Uterus (tissue), 4 donors: ENCODE data around the gene KCNS3. TPM values are rescaled to one million over a fixed set of nuclear protein-coding genes. Genes with fewer than 3 reads are reported as not detected.

Experiments
- DNase-seq, 2 donors: peaks; one replicate each; pipeline ENCODE4 v3.0.0-alpha.2; 2019 to 2020
- H3K27ac ChIP-seq, 2 donors: fragments of 200-600 bp; sonication (generic); 1 replicate in 1 of 2; 2 replicates in 1 of 2; pipeline ENCODE4 v1.5.1; 2016 to 2018
- H3K27me3 ChIP-seq, 2 donors: fragments of 200-600 bp; sonication (generic); one replicate each; pipeline ENCODE4 v1.5.1; 2018 to 2019; ENCODE audit warnings: control low read depth in 1 of 2
- H3K36me3 ChIP-seq, 2 donors: fragments of 200-600 bp; sonication (generic); one replicate each; pipeline ENCODE4 v1.5.1; 2019; ENCODE audit warnings: control low read depth in 1 of 2
- H3K4me1 ChIP-seq, 2 donors: fragments of 200-600 bp; sonication (generic); one replicate each; pipeline ENCODE4 v1.5.1; 2018 to 2019; ENCODE audit warnings: control low read depth in 1 of 2
- H3K4me3 ChIP-seq, 2 donors: fragments of 200-600 bp; sonication (generic); 1 replicate in 1 of 2; 2 replicates in 1 of 2; pipeline ENCODE4 v1.5.1; 2018 to 2019; ENCODE audit warnings: mild to moderate bottlenecking in 1 of 2
- H3K9me3 ChIP-seq, 2 donors: fragments of 200-600 bp; sonication (generic); one replicate each; pipeline ENCODE4 v1.5.1; 2019; ENCODE audit warnings: control low read depth in 1 of 2
- CTCF ChIP-seq, 4 experiments: fragments of 200-600 bp in 2 of 4; fragments of 450-650 bp in 2 of 4; sonication (generic) in 2 of 4; IDR thresholded peaks; one replicate each; pipeline ENCODE4 v1.5.1; 2016 to 2019; ENCODE audit warnings: antibody characterized with exemption in 4 of 4, mild to moderate bottlenecking in 2 of 4, moderate library complexity in 1 of 4
- POLR2A ChIP-seq, 2 donors: fragments of 450-650 bp; IDR thresholded peaks; one replicate each; pipeline ENCODE4 v1.6.1; 2016; ENCODE audit warnings: antibody characterized with exemption in 2 of 2, mild to moderate bottlenecking in 1 of 2, moderate library complexity in 1 of 2
- intact Hi-C: fragments of 100-400 bp; cut with DNase I; formaldehyde crosslinking; loops from one replicate; pipeline ENCODE4 v1.15.1; 2023; ENCODE audit warnings: low total_unique reads
- total RNA-seq, 4 donors: library from RNA; depleted of rRNA in 3 of 4; stranded (reverse); fragments of >200 nt in 3 of 4; gene quantifications; one replicate each; pipeline versions ENCODE4 v1.1.0 to v1.2.4, GENCODE V29; 2014 to 2023
- donor health status: DM: yes; HTN: yes; CAD: no.

The KCNS3 gene
- total RNA-seq: 10 to 100 TPM in 3 of 4 donors, 1 to 10 TPM in 1; 4.8 to 67.6 (median 11.6) TPM

GRCh38 chr2:17878281-17879136, at the start of gene KCNS3:
Gene KCNS3, plus strand, starts transcription at chr2:17878667. Its CDS starts 52,342 bp downstream, at chr2:17931009.
- DNase-seq: peak in 1 of 2 donors; percentile 25
- intact Hi-C loops: no loop called here

GRCh38 chr2:17830053-17831034, 48.1 kb upstream of the KCNS3 start:
- H3K4me1 ChIP-seq: no peaks in the 10 kb centered on the region
- intact Hi-C loops: no loop called here
- no peaks in the 10 kb centered on the region for H3K27me3 ChIP-seq
- H3K4me3 ChIP-seq: no peak overlapping the region
- H3K9me3 ChIP-seq: no peaks in the 10 kb centered on the region
- TF ChIP-seq CTCF (IDR thresholded peaks at IDR 0.05): peak; percentile 31 to 56 (median 45)
- TF ChIP-seq POLR2A (IDR thresholded peaks at IDR 0.05): no peak
- H3K27ac ChIP-seq: no peak overlapping the region
- DNase-seq: peak; percentile 27 to 38
- H3K36me3 ChIP-seq: no peaks in the 10 kb centered on the region

More at GRCh38 chr2:17878281-17879136, at the start of gene KCNS3:
- TF ChIP-seq POLR2A (IDR thresholded peaks at IDR 0.05): peak; percentile 5 to 62
- no peak for TF ChIP-seq CTCF (IDR thresholded peaks at IDR 0.05)
- Histone ChIP-seq H3K27ac (peak within 1 kb of the TSS; percentile 5 to 50), H3K4me1 (no peaks in the 10 kb centered on the region), H3K9me3 (no peaks in the 10 kb centered on the region), H3K4me3 (peak within 1 kb of the TSS; percentile 29 to 49), H3K36me3 (no peaks in the 10 kb centered on the region), H3K27me3 (no peaks in the 10 kb centered on the region)

GRCh38 chr2:17835516-17835915, 43.0 kb upstream of the KCNS3 start:
- Histone ChIP-seq H3K27me3 (no peaks in the 10 kb centered on the region), H3K9me3 (no peaks in the 10 kb centered on the region), H3K4me1 (no peaks in the 10 kb centered on the region), H3K27ac (no peak overlapping the region), H3K4me3 (no peak overlapping the region), H3K36me3 (no peaks in the 10 kb centered on the region)
- no peak for DNase-seq
- TF ChIP-seq POLR2A (IDR thresholded peaks at IDR 0.05): no peak
- no peak for TF ChIP-seq CTCF (IDR thresholded peaks at IDR 0.05)
- intact Hi-C loops: no loop called here

- no peak overlapping the region for H3K27ac ChIP-seq
- H3K9me3 ChIP-seq: no peaks in the 10 kb centered on the region
- H3K36me3 ChIP-seq: no peaks in the 10 kb centered on the region
- H3K27me3 ChIP-seq: no peaks in the 10 kb centered on the region
- H3K4me1 ChIP-seq: no peaks in the 10 kb centered on the region
- no peak for DNase-seq
- no peak overlapping the region for H3K4me3 ChIP-seq
- TF ChIP-seq CTCF (IDR thresholded peaks at IDR 0.05) (no peak), POLR2A (IDR thresholded peaks at IDR 0.05) (no peak)
- intact Hi-C loops: no loop called here
Measured at GRCh38 chr2:17839959-17840358, 38.5 kb upstream of the KCNS3 start.
